T-helper 1 cell treated with Interleukin-12 subunit alpha and Interleukin-12 subunit beta and Interleukin-4 antibody, amounts not matched to agents 30 μg/mL and 1 μg/mL, for 36 hours (primary cell): Measurements from ENCODE around the gene SPEM1.
A peak's percentile ranks its signal among the peaks of the same experiment; 100 is the strongest.

Experiments
- H3K27ac Mint-ChIP-seq: one replicate; pipeline ENCODE4 v1.8.0; 2021; ENCODE audit warnings: mild to moderate bottlenecking, mixed read lengths
- H3K27me3 Mint-ChIP-seq: one replicate; pipeline ENCODE4 v1.8.0; 2021; ENCODE audit warnings: low read depth, mixed read lengths
- H3K36me3 Mint-ChIP-seq: one replicate; pipeline ENCODE4 v1.8.0; 2021; ENCODE audit warnings: low read depth, mixed read lengths
- H3K4me1 Mint-ChIP-seq: one replicate; pipeline ENCODE4 v1.8.0; 2021; ENCODE audit warnings: low read depth, mixed read lengths
- H3K4me3 Mint-ChIP-seq: one replicate; pipeline ENCODE4 v1.8.0; 2021; ENCODE audit warnings: mild to moderate bottlenecking, moderate library complexity, mixed read lengths
- H3K9me3 Mint-ChIP-seq: one replicate; pipeline ENCODE4 v1.8.0; 2021; ENCODE audit warnings: mixed read lengths

The SPEM1 gene

DNA sequence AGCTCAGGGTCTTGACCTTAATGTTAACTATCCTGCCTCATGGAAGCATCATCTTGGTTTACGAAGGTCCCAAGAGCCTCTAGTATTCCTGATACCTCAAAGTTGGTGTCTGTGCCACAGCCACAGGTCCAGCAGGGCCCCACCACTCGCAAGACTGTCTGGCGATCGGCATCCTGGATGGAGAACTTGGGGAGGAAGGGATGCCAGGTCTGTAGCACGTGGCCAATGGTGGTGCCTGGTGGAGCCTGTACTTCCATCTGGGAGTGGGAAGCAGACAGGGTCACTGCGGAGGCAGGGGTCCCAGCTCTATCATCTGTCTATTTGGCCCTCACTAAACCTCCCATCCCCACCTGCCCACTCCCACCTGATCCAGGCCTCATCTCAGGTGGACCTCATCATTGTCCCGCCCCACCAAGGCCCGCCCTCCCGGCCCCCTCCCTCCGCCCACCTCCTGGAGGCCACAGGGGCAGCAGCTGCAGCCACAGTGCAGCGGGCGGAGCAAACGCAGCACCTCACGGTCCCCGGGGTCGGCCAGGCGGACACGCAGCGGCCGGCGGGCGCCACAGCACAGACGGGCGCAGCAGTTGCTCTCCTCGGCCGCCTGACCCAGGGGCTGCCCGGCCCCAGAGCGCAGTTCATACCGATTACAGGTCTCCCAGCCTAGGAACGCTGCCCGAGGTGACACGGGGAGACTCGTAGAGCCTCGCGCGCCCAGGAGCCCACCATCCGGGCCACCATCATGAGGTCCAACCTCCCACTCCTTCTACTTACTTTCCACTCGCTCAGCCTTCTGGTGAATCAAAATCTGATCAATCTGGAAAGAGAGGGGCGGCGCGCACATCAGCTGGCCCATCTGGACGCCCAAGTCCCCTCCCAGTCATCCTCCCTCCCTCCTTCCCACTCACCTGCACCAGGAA, 27.2 kb upstream of the SPEM1 start:
- peak overlapping the region; percentile 50 for H3K27ac Mint-ChIP-seq
- peaks cover 15% of the 10 kb centered on the region for H3K36me3 Mint-ChIP-seq
- H3K27me3 Mint-ChIP-seq, result no peaks in the 10 kb centered on the region
- H3K9me3 Mint-ChIP-seq, result no peaks in the 10 kb centered on the region
- peak overlapping the region; percentile 94 for H3K4me3 Mint-ChIP-seq
- peaks cover 17% of the 10 kb centered on the region for H3K4me1 Mint-ChIP-seq

DNA sequence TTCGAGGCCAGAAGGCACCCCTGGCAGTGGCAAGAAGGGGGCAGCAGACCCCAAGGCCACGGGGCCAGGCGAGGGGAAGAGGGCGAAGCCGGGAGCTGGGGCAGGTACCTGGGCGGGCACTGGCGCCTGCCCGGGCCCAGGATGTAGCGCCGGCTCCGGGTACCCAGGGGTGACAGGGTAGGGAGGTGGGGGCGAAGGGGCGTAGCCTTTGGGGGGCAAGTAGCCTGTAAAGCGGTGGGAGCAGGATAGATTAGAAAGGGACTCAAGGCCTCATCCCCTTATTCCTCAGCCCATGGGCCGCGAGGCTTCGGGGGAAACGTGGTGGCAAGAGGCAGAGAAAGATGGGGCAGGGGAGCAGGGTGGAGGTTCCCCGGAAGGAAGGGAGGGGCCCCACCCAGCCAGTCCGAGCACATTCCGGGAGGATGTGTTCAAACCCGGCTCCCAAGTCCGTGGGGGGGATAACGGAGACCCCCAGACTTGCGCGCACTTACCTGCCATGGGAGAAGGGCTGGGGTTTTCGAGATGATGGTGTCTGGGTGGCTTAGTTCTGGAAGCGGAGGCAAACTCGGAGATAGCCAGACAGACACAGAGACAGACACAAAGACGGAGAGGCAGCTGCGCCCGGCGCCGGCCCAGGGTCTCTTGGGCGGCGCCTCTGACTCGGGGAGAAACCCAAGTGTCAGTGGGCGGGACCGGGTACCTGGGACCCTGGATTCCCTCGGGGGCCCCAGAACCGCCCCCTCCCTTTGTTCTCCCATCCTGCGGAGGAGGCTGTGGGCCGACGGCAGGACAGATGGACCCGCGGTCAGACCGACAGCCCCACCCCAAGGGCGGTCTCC, 26.3 kb upstream of the SPEM1 start:
- Mint-ChIP-seq H3K9me3 (no peaks in the 10 kb centered on the region), H3K27me3 (no peaks in the 10 kb centered on the region), H3K4me3 (peak overlapping the region; percentile 94), H3K27ac (peak overlapping the region; percentile 78), H3K4me1 (peaks cover 17% of the 10 kb centered on the region), H3K36me3 (peaks cover 15% of the 10 kb centered on the region)

DNA sequence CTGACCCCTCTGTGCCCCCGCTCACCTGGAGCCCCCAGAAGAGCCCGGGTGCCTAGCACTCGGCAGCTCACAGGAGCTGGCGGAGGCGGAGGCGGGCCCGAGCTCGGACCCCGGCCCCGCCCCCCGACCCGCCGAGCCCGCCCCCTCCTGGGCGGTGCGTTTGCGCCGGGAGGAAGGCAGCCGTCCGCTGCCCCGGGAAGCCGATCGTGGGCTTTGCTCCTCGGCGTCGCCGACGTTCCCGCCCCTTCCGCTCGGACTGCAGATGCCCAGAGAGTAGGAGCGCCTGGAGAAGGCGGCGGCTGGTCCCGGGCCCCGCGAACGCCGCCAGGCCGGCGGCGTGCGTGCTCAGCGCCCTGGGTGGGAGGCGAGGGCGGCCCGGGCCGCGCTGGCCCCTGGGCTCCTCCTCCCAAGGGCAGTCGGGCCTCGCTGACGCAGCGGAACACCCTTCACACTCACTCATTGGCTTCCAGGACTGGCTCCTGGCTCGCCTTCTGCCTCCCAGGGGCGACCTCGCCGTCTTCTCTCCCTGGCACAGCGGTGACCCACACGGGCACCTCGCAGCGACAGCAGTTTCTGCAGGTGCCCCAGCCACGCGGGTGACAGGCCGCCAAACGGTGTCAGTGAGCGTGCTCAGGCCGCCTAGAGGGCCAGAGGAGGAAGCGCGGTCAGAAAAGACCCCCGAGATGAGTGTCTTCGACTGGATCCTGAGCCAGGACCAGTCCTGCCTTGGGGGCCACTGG, 25.5 kb upstream of the SPEM1 start, which contains the start of gene PLSCR3:
Gene PLSCR3, minus strand, starts transcription at position 74 of the 740 bp plus-strand sequence. CDS start 415 bp downstream, outside the sequence.
- peaks cover 15% of the 10 kb centered on the region for H3K36me3 Mint-ChIP-seq
- no peaks in the 10 kb centered on the region for H3K9me3 Mint-ChIP-seq
- peaks cover 17% of the 10 kb centered on the region for H3K4me1 Mint-ChIP-seq
- H3K27ac Mint-ChIP-seq, result peak within 1 kb of the TSS; percentile 92
- H3K4me3 Mint-ChIP-seq, result peak within 1 kb of the TSS; percentile 94
- no peaks in the 10 kb centered on the region for H3K27me3 Mint-ChIP-seq

DNA sequence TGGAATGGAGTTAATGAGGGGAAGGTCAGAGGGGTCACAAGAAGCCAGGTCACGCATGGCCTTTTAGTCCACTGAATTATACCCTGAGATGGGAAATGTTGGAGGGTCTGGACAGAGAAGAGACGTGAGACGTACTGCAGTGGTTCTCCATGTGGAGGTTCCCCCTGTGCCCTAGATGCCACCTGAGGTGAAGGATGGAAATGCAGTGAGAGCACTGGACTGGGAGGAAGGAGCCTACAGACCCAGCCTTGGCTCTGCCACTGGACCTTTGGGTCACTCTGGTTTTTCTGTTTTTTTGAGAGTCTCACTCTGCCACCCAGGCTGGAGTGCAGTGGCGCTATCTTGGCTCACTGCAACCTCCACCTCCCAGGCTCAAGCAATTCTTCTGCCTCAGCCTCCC, 24.0 kb upstream of the SPEM1 start:
- H3K9me3 Mint-ChIP-seq, result no peaks in the 10 kb centered on the region
- H3K4me1 Mint-ChIP-seq, result peaks cover 19% of the 10 kb centered on the region
- H3K27ac Mint-ChIP-seq, result no peak overlapping the region
- peaks cover 14% of the 10 kb centered on the region for H3K36me3 Mint-ChIP-seq
- peak overlapping the region; percentile 17 for H3K4me3 Mint-ChIP-seq
- no peaks in the 10 kb centered on the region for H3K27me3 Mint-ChIP-seq

GRCh38 chr17:7398612-7399011, 21.5 kb upstream of the SPEM1 start:
- Mint-ChIP-seq H3K27me3 (no peaks in the 10 kb centered on the region), H3K4me3 (no peak overlapping the region), H3K36me3 (peaks cover 2% of the 10 kb centered on the region), H3K27ac (no peak overlapping the region), H3K9me3 (no peaks in the 10 kb centered on the region), H3K4me1 (peaks cover 18% of the 10 kb centered on the region)

- H3K36me3 Mint-ChIP-seq, result peaks cover 4% of the 10 kb centered on the region
- peaks cover 20% of the 10 kb centered on the region for H3K27me3 Mint-ChIP-seq
- H3K9me3 Mint-ChIP-seq, result no peaks in the 10 kb centered on the region
- H3K4me3 Mint-ChIP-seq, result peak overlapping the region; percentile 86
- peak overlapping the region; percentile 90 for H3K27ac Mint-ChIP-seq
- peaks cover 14% of the 10 kb centered on the region for H3K4me1 Mint-ChIP-seq
These were observed 16.9 kb upstream of the SPEM1 start for GRCh38 chr17:7403043-7403726.

DNA sequence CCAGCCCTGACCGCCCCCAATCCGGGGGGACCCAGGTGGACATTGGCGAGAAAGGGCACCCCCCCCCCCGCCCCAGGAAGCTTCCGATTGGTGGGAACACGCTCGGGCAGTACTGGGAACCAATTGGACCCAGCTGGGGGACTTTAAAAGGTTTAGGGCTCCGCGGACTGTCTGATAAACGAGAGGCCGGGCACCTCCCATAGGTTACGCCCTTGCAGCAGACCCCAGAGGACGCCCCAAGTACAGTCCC, 16.5 kb upstream of the SPEM1 start:
- Mint-ChIP-seq H3K4me3 (peak overlapping the region; percentile 86), H3K4me1 (peaks cover 14% of the 10 kb centered on the region), H3K27me3 (peaks cover 20% of the 10 kb centered on the region), H3K27ac (peak overlapping the region; percentile 90), H3K36me3 (peaks cover 4% of the 10 kb centered on the region), H3K9me3 (no peaks in the 10 kb centered on the region)

DNA sequence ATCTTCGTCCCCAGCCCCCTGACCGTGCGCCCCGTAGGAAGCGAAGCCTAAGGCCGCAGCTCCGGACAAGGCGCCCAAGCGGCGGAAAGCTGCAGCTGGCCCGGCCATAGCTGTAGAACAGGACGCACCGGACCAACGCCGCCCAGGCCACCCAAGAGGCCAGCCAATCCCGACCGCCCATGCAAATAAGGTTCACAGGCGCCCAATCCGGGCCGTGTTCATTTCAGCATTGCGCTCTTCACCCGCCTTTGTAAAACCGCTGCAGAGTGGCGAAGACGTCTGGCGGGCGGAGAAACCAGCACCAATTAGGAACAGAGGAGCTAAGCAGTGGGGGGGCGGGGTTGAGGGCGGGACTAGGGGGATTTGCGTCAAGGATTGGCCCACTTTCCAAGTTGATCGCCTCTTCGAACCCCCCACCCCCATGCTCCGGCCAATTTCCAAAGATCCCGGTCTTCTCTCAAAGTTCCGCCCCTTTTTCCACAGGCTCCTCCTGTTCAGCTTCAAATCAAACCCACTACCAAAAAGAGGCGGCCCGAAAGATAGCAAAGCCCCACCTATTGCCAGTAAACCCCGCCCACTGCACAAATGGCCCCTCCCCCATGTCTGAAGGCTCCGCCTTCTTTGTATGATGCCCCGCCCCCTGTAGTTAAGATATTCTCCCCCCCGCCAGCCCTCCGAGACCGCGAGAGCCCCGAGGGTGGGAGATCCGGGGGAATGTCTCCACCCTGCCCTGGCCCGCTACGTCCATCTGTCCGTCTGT, 16.0 kb upstream of the SPEM1 start, which contains the start of gene TMEM256:
Gene TMEM256, minus strand, starts transcription at position 121 of the 760 bp plus-strand sequence. Its CDS starts 13 bp downstream, at position 108.
- Mint-ChIP-seq H3K4me1 (peaks cover 14% of the 10 kb centered on the region), H3K27me3 (peaks cover 23% of the 10 kb centered on the region), H3K4me3 (peak within 1 kb of the TSS; percentile 86), H3K36me3 (peaks cover 4% of the 10 kb centered on the region), H3K9me3 (no peaks in the 10 kb centered on the region), H3K27ac (peak within 1 kb of the TSS; percentile 90)

DNA sequence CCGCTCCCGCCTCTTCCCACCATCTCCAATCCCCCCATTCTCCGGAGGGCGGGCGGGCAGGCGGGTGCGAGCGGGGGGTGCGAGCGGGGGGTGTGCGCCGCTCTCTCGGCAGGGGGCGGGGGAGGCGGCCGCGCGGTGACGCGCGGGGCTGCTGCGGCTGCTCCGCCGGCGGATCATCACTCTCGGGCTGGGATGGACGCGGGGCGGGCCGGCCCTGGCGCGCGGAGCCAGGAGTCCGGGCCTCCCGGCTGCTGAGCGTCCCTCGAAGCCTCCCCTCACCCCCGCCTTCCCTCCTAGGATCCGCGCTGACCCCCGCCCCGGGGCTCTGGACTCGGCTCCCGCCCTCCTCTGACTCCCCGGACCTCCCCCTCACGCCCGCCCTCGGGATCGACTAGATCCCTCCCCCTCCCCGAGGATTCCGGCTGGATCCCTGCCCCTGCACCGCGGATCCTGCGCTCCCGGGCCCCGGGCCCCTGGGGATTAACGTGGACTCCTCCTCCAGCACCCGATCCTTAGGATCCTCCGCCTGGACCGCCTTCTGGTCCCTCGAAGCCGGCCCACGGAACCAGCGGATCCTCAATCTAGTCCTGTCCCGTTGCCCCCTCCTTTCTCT, 15.3 kb upstream of the SPEM1 start:
- H3K27me3 Mint-ChIP-seq, result peaks cover 25% of the 10 kb centered on the region
- peaks cover 4% of the 10 kb centered on the region for H3K36me3 Mint-ChIP-seq
- H3K4me3 Mint-ChIP-seq, result peak overlapping the region; percentile 86
- peak overlapping the region; percentile 90 for H3K27ac Mint-ChIP-seq
- peaks cover 12% of the 10 kb centered on the region for H3K4me1 Mint-ChIP-seq
- H3K9me3 Mint-ChIP-seq, result no peaks in the 10 kb centered on the region

- Mint-ChIP-seq H3K4me1 (peaks cover 12% of the 10 kb centered on the region), H3K9me3 (no peaks in the 10 kb centered on the region), H3K27ac (peak overlapping the region; percentile 78), H3K36me3 (peaks cover 4% of the 10 kb centered on the region), H3K27me3 (peaks cover 25% of the 10 kb centered on the region), H3K4me3 (peak overlapping the region; percentile 82)
These were observed 14.5 kb upstream of the SPEM1 start for GRCh38 chr17:7405350-7406234.

- H3K4me1 Mint-ChIP-seq, result peaks cover 12% of the 10 kb centered on the region
- no peaks in the 10 kb centered on the region for H3K9me3 Mint-ChIP-seq
- peaks cover 25% of the 10 kb centered on the region for H3K27me3 Mint-ChIP-seq
- peak overlapping the region; percentile 82 for H3K4me3 Mint-ChIP-seq
- peak overlapping the region; percentile 78 for H3K27ac Mint-ChIP-seq
- peaks cover 4% of the 10 kb centered on the region for H3K36me3 Mint-ChIP-seq
These were observed 13.8 kb upstream of the SPEM1 start for GRCh38 chr17:7406235-7406825.

DNA sequence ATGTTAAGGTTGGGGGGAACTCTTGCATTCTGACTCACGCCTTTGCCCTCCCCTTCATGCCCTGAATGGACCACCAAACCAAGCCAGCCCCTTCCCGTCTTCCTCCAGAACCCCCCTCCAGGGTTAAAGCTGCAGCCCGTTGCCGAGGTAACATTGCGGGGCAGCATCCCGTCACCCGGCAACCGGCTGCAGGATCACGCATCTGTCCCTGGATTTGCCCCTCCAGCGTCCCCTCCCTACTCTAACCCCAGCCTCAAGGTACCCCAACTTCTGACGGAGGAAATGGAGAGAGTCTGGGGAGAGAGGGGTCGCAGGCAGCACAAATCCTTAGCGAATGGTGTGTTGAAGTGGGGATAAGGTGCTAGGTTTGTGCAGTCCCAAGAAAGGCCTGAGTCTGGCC, 13.0 kb upstream of the SPEM1 start:
- no peaks in the 10 kb centered on the region for H3K9me3 Mint-ChIP-seq
- no peak overlapping the region for H3K4me3 Mint-ChIP-seq
- H3K27ac Mint-ChIP-seq, result no peak overlapping the region
- peaks cover 2% of the 10 kb centered on the region for H3K36me3 Mint-ChIP-seq
- H3K27me3 Mint-ChIP-seq, result peaks cover 25% of the 10 kb centered on the region
- H3K4me1 Mint-ChIP-seq, result peaks cover 9% of the 10 kb centered on the region
